Myocyte (in vitro differentiated cells): ENCODE data around the gene LCN6. TPM values are rescaled to one million over a fixed set of nuclear protein-coding genes. Genes with fewer than 3 reads are reported as not detected.
"Not testable (repeated sequence)": the region's sequence is repeated elsewhere in the genome, so short reads cannot be mapped to it uniquely, and the experiment has no call there.

ENCODE experiments used
- DNase-seq: peaks from one replicate; pipeline ENCODE4 v3.0.0-alpha.2; 2012; ENCODE audit warnings: low read depth
- total RNA-seq: library from RNA; depleted of rRNA; stranded (reverse); fragments of >200 nt; gene quantifications from 2 replicates; pipeline ENCODE4 v1.2.3, GENCODE V29; 2014

Gene LCN6
- total RNA-seq, 1 donor from 2014 or later = not detected

DNA sequence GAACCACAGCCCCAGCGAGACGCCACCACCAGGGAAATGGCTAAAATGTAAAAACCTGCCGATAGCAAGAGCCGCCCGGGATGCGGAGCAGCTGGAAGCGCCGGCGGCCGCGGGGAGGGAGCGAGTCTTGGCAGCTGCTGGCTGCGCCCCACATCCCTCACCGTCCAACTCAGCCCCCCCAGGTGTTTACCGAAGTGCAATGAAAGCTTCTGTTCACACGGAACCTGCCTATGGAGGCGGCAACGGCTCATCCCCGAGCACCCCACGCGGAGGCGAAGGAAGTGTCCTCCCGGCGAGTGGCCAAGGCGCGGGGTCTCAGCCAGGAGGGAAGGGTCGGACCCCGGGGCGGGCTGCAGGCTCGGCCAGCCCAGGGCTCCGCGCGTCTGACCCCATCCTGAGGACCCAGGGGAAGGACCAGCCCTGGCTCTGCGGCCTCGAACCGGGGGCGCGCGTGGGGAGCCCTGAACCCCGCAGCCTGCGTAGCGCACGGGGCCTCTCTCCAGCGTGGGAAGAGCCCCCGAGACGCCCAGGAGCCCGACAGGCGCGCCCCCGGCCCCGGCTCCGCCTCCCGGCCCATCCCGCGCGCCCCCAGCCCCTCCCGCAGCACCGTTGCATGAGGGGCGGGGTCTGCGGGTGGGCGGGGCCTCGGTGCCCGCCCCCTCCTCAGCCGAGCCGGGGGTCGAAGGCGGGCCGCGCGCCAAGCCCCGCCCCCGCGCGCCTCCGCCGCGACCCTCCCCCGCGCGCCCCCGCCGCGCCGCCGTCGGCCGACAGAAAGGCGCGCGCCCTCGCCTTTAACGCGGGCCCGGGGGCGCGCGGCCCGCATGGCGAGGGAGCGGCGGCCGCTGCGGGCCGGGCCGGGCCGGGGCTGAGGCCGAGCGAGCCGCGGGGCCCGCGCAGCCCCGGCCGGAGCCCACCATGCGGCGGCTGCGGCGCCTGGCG, 36.3 kb downstream of the LCN6 start, which contains the start of gene DIPK1B:
Gene DIPK1B, plus strand, starts transcription at position 822 of the 939 bp plus-strand sequence. Its CDS starts 94 bp downstream, at position 916.
- DNase-seq = no peak

DNA sequence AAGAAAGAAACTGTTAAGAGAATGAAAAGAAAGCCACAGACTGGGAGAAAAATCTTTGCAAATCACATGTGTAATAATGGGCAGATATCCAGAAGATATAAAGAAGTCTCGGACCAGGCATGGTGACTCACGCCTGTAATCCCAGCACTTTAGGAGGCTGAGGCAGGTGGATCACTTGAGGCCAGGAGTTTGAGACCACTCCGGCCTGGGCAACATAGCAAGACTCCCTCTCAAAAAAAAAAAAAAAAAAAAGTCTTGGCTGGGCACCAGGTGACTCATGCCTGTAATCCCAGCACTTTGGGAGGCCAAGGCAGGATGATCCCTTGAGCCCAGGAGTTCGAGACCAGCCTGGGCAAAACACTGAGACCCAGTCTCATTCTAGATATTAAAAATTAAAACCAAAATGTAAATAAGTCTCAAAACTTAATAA, 37.1 kb downstream of the LCN6 start:
- DNase-seq = not testable (repeated sequence)

DNA sequence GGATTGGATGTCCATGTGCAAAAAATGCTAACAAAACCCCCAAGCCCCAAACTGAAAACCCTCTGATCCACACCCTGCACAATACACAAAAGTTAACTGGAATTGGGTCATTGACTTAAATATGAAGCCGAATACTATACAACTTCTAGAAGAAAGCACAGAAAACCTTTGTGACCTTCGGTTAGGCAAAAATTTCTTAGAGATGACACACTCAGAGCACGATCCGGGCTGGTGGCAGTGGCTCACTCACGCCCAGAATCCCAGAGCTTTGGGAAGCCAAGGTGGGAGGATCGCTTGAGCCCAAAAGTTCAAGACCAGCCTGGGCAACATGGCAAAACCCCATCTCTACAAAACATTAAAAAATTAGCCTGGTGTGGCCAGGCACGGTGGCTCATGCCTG, 37.8 kb downstream of the LCN6 start:
- no peak for DNase-seq

DNA sequence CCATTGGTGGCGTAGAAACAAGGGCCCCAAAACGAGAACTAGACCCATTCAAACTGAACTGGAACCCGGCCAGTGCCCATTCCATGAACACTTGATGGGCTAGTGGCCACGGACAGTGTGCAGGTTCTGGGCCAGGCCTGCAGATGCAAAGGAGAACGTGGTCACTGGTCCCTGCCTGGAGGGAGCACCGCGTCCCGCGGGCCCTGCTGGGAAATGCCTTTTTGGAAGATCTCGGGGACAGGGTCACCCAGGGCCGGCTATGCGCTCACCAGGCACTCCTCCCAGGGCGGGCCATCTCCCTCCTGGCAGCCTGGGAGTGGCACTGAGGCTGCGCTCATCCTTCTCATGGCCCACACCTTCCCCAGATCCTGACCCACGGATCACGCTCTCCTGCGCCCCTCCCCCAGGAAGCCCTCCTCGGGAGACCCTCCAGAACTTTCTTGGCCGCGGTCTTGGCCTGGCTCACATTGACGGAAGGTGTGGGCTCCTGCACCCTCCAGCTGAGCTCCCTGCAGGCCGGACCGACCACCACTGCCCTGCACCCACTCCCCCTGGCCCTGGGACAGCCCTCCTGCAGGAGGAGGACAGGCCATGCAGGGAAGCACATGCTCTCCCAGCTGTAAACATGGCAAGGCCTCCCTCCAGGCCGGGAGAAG, 38.7 kb downstream of the LCN6 start:
- DNase-seq = no peak

GRCh38 chr9:136707849-136708517, 40.3 kb downstream of the LCN6 start:
- no peak for DNase-seq

DNA sequence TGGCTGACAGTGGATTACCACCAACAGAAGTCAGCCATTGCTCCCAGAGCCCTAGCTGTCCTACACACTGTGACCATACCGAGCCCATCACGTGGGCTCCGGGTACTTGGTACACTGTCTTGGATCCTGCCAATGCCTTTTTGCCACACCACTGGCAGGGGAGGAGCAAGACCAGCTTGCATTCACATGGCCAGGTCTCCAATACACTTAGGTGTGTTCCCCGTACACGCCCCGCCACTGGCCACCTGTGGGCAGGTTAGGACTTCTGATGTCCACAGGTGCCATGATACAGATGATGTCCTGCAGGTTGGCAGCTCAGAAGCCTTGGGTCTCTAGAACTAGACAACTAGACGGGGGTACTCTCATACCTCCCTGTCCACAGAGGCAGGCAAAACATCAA, 41.3 kb downstream of the LCN6 start:
- DNase-seq = no peak

DNA sequence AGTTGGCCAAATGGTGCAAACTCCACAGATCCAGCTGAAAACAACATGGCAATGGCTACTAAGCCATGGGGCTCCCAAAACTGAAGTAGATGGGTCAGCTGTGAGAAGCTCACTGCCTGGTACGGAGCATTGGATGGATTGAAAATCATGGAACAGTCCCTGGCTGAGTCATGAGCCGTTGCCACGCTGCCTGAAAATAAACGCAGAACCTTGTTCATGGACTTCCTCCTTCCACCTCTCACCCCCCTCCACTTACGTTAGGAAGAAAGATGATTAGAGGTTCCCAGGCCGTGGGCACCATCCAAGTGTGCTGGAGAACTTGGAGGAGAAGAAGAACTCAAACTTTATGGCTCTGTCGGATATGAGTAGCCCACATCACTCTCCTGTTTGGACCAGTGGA, 42.8 kb downstream of the LCN6 start:
- no peak for DNase-seq

- not testable (repeated sequence) for DNase-seq
Observed at GRCh38 chr9:136704741-136705140, 43.6 kb downstream of the LCN6 start.

DNA sequence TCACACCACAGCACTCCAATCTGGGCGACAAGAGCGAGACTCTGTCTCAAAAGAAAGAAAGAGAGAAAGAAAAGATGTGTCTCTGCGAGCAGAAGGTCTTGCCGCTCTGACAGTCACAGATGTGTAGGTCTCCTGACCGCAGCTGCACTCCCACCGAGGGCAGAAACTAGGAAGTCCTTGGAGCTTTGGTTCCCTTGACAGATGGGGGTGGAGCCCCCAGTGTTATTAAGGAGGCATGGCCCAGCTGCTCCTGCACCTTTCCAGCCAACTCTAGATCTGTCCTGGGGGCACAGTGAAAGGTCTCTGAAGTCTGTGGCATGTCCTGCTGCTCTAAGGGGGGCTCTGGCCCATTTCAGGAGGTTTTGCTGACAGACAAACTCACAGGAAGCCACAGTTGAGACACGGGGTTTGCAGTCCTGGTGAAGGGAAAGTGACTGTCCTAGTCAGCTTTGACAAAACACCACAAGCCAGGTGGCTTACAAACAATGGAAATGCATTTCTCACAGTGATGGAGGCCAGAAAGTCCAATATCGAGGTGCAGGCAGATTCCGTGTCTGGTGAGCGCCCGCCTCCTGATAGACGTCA, 45.0 kb downstream of the LCN6 start:
- no peak for DNase-seq

DNA sequence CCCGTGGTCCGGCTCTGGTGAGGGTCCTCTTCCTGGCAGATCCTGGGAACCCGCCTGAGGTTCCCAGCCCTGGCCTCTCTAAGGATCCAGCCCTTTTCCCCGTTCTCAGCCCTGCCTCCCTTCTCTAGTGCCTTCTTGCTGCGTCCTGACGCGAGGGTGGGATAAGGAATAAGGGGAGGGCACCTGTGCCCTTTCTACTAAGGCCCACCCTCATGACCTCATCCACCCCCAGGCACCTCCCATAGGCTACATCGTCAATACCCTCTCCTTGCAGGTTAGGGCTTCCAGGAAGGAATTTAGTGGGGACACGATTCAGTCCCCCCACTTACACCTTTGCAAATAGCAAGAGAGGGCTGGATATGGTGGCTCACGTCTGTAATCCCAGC, 46.7 kb downstream of the LCN6 start:
- DNase-seq = no peak

DNA sequence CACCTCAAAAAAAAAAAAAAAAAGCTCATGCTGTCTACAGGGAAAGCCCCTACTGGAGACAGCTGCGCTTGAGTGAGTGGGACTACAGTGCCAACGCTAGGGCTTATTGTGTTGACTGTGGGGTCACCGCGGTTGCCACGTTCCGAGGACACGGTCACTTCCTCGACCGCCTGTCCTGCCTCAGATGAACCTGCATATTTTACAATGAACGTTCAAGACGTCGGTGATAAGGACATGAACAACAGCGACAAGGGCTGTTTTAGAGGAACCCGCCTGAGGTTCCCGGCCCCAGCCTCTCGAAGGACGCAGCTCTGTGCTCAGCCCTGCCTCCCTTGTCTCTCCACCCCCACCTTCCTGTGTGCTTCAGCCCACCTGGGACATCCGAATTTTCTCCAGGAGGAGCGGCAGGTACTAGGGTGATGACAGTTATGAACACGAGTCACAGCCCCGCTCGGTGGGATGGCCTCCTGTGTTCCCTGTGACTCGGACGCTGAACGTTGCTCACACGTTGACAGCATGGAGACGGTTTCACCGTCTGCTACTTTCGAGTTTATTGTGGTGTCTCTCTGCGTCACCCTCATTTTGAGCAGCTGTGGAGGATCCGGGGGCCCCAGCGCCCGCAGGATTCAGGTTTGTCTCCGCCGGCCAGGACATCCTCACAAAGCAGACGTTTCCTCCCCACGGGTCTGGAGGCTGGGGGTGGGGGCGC, 47.2 kb downstream of the LCN6 start:
- DNase-seq = peak; percentile 77

GRCh38 chr9:136700304-136700703, 48.0 kb downstream of the LCN6 start:
- no peak for DNase-seq

- DNase-seq = no peak
Observed at GRCh38 chr9:136698635-136699246, 49.6 kb downstream of the LCN6 start.

- no peak for DNase-seq
Observed at GRCh38 chr9:136697821-136698526, 50.4 kb downstream of the LCN6 start.

DNA sequence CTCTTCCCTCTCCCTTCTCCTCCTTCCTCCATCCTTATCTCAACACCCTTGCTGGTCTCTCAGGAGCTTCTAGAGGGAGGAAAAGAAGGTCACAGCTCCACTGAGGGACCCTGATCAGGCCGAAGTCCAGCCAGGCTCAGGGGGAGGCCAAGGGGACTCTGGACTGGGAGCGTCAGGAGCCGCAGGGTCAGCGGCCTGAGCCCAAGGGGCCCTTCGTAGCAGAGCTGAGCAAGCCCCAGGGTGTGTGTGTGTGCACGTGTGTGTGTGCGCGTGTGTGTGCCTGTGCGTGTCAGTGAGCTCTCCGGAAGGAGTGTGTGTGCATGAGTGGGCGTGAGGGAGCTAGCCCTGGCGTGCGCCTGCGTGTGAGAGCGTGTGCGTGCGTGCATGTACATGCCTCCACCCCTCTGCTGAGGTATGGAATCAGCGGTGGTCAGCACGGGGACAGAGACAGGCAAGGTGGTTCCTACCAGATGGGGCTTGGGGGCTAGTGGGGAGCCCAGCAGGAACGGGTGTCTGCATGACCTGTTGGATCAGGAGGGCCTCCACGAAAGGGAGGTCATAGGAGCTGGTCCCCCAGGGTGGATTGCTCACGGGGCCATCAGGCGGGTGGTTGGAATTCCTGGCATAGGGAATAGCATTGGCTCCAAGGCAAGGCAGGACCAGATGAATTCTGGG, 51.0 kb downstream of the LCN6 start:
- DNase-seq = no peak

- DNase-seq = no peak
Observed at GRCh38 chr9:136696502-136696901, 51.8 kb downstream of the LCN6 start.

DNA sequence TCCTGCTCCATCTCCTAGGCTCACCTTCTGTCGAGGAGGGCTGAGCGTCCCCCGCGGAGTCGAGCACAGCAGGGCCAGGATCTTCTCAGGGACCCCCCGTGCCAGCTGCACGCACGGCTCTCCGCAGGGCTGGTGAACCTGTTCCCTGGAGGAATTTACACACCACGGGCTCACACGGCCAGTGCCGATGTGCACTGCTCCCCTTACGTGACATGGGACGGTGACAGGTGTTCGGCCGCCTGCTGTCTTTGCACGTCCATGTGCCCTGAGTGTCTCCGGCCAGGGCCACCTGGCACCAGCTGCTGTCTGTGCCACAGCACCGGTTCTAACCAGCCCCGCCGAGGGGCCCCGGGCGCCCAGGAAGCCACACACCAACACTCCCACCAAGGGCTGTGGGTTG, 52.4 kb downstream of the LCN6 start:
- peak; percentile 90 for DNase-seq

- peak; percentile 96 for DNase-seq
Observed at GRCh38 chr9:136695435-136695895, 52.9 kb downstream of the LCN6 start.

GRCh38 chr9:136694872-136695247, 53.5 kb downstream of the LCN6 start:
- no peak for DNase-seq
